ENCODE data around the gene MBTPS1.

DNA sequence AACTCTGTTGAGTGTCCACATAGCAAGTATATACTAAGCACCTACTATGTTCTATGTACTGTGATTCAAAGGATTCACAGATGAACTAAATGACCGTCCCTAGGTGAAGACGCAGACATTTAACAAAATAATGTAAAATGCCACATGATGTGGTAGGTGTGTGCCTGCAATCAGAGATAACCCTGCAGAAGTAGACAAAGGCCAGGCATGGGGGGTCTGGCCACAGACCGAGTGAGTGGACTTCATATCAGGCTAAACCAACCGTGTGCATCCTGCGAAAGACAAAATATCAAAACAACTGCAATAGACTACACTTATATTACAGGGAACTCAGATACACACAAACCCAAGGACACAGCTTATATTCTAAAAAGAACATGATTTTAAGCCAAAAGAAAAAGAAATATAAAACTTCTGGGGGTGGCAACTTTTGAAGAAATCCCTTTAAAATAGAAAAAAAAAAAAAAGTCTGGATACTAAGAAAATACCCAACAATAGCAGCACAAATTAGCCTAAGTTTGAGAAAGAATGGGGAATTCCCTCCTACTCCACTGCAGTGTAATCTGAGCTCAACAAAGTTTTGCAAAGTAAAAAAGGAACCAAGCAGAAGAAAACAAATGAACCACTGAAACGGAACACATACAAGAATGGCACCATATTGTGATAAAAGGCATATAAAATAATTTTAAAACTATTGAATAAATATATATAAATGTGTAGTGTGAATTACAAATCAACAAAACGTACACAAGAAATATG, 16.0 kb upstream of the MBTPS1 start:
- TF ChIP-seq SP1 (IDR thresholded peaks at IDR 0.05; ENCODE audit: low read depth, low read length) (no peak), ZNF217 (IDR thresholded peaks at IDR 0.05) (no peak), JUND (IDR thresholded peaks at IDR 0.05; ENCODE audit: low read depth, low read length) (no peak), RELA (IDR thresholded peaks at IDR 0.05; ENCODE audit: borderline replicate concordance, partially characterized antibody) (no peak), POLR2AphosphoS5 (IDR thresholded peaks at IDR 0.05; ENCODE audit: low read length) (no peak), PAX5 (IDR thresholded peaks at IDR 0.05; ENCODE audit: borderline replicate concordance, low read depth, low read length) (no peak)
- TF ChIP-seq, protein P1, sequence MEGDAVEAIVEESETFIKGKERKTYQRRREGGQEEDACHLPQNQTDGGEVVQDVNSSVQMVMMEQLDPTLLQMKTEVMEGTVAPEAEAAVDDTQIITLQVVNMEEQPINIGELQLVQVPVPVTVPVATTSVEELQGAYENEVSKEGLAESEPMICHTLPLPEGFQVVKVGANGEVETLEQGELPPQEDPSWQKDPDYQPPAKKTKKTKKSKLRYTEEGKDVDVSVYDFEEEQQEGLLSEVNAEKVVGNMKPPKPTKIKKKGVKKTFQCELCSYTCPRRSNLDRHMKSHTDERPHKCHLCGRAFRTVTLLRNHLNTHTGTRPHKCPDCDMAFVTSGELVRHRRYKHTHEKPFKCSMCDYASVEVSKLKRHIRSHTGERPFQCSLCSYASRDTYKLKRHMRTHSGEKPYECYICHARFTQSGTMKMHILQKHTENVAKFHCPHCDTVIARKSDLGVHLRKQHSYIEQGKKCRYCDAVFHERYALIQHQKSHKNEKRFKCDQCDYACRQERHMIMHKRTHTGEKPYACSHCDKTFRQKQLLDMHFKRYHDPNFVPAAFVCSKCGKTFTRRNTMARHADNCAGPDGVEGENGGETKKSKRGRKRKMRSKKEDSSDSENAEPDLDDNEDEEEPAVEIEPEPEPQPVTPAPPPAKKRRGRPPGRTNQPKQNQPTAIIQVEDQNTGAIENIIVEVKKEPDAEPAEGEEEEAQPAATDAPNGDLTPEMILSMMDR (IDR thresholded peaks at IDR 0.05 in 2 of 3, conservative IDR thresholded peaks at IDR 0.05 in 1 of 3; ENCODE audit: control insufficient read depth in 2 of 3, extremely low read depth in 1 of 3, insufficient read depth in 1 of 3, low read depth in 3 of 3, low read length in 3 of 3): no peak
- TF ChIP-seq, protein P2, sequence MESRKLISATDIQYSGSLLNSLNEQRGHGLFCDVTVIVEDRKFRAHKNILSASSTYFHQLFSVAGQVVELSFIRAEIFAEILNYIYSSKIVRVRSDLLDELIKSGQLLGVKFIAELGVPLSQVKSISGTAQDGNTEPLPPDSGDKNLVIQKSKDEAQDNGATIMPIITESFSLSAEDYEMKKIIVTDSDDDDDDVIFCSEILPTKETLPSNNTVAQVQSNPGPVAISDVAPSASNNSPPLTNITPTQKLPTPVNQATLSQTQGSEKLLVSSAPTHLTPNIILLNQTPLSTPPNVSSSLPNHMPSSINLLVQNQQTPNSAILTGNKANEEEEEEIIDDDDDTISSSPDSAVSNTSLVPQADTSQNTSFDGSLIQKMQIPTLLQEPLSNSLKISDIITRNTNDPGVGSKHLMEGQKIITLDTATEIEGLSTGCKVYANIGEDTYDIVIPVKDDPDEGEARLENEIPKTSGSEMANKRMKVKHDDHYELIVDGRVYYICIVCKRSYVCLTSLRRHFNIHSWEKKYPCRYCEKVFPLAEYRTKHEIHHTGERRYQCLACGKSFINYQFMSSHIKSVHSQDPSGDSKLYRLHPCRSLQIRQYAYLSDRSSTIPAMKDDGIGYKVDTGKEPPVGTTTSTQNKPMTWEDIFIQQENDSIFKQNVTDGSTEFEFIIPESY (IDR thresholded peaks at IDR 0.05): no peak

All from GM12878 (cell line).